Activated CD4-positive, alpha-beta memory T cell treated with anti-CD3 and anti-CD28 coated beads, Interleukin-2, amount 10 ng/mL, durations not matched to agents 7 days and 5 days (primary cell): ENCODE data around the gene AADACL4. TPM values are rescaled to one million over a fixed set of nuclear protein-coding genes. Genes with fewer than 3 reads are reported as not detected.

Experiments used
- CTCF ChIA-PET: fragments of 350-600 bp; sonication (Branson Sonifier 250); formaldehyde crosslinking; loops from one replicate; lab custom pipeline; 2021; ENCODE audit warnings: antibody characterized with exemption, inconsistent platforms; lab: Charles Lee
- POLR2A ChIA-PET: fragments of 350-600 bp; sonication (Branson Sonifier 250); formaldehyde crosslinking; loops from one replicate; lab custom pipeline; 2021; ENCODE audit warnings: antibody characterized with exemption; lab: Charles Lee
- DNase-seq: peaks from one replicate; pipeline ENCODE4 v3.0.0-alpha.2; 2020
- H3K27ac Mint-ChIP-seq: one replicate; pipeline ENCODE4 v1.8.0; 2021; ENCODE audit warnings: mild to moderate bottlenecking, mixed read lengths
- H3K27me3 Mint-ChIP-seq: one replicate; pipeline ENCODE4 v1.8.0; 2021; ENCODE audit warnings: mixed read lengths
- H3K36me3 Mint-ChIP-seq: one replicate; pipeline ENCODE4 v1.8.0; 2021; ENCODE audit warnings: low read depth, mixed read lengths
- H3K4me1 Mint-ChIP-seq: one replicate; pipeline ENCODE4 v1.8.0; 2021; ENCODE audit warnings: mixed read lengths
- H3K4me3 Mint-ChIP-seq: one replicate; pipeline ENCODE4 v1.8.0; 2021; ENCODE audit warnings: mild to moderate bottlenecking, mixed read lengths
- H3K9me3 Mint-ChIP-seq: one replicate; pipeline ENCODE4 v1.8.0; 2021; ENCODE audit warnings: mixed read lengths
- total RNA-seq, 2 experiments: library from RNA; stranded (reverse); gene quantifications; one replicate each; pipeline ENCODE4 v1.2.3, GENCODE V29; 2021

Gene AADACL4
- not detected for total RNA-seq

- H3K36me3 Mint-ChIP-seq = peaks cover 10% of the 10 kb centered on the region
- H3K27ac Mint-ChIP-seq = no peak within 1 kb of the TSS
- H3K4me3 Mint-ChIP-seq = no peak within 1 kb of the TSS
- no peaks in the 10 kb centered on the region for H3K4me1 Mint-ChIP-seq
- peaks cover 17% of the 10 kb centered on the region for H3K9me3 Mint-ChIP-seq
- ChIA-PET POLR2A (interaction anchor here (1.3 kb wide), 1 partner anchor 11 kb away, joined by 3 read pairs; no protein-coding TSS in a partner anchor), CTCF (interaction anchor here (0.7 to 1.2 kb wide), 3 partner anchors 13 to 21 kb away, joined by 3 read pairs; no protein-coding TSS in a partner anchor)
- no peak for DNase-seq
- peaks cover 9% of the 10 kb centered on the region for H3K27me3 Mint-ChIP-seq
Observed at GRCh38 chr1:12643785-12644184, at the start of gene AADACL4. Gene AADACL4, plus strand, starts transcription at chr1:12644085. Its CDS starts 462 bp downstream, at chr1:12644547.

DNA sequence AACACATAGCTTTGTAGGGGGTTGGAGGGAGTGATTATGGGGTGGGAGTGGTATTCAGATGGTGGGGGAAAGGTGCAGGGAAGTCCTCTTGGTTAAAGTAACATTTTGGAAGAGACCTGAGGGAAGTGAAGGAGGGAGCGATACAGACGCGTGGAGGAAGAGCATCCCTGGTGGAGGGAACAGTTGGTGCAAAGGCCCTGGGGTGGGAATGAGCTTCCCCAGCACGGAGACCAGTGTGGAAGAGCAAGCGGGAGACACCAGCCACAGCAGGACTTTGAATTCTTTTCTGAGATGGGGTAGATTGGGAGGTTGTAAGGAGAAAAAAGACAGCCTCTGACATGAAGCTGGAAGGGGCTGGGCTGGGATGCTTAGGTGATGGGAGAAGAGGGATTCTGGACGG, 49.4 kb upstream of the AADACL4 start:
- Mint-ChIP-seq H3K4me3 (no peak overlapping the region), H3K27ac (no peak overlapping the region), H3K27me3 (peaks cover 16% of the 10 kb centered on the region), H3K36me3 (no peaks in the 10 kb centered on the region), H3K9me3 (no peaks in the 10 kb centered on the region), H3K4me1 (peaks cover 14% of the 10 kb centered on the region)
- CTCF ChIA-PET = no interaction called here
- POLR2A ChIA-PET = interaction anchor here (1.0 to 1.2 kb wide), 2 partner anchors 9 to 25 kb away, joined by 3 to 5 read pairs; no protein-coding TSS in a partner anchor
- DNase-seq = no peak

DNA sequence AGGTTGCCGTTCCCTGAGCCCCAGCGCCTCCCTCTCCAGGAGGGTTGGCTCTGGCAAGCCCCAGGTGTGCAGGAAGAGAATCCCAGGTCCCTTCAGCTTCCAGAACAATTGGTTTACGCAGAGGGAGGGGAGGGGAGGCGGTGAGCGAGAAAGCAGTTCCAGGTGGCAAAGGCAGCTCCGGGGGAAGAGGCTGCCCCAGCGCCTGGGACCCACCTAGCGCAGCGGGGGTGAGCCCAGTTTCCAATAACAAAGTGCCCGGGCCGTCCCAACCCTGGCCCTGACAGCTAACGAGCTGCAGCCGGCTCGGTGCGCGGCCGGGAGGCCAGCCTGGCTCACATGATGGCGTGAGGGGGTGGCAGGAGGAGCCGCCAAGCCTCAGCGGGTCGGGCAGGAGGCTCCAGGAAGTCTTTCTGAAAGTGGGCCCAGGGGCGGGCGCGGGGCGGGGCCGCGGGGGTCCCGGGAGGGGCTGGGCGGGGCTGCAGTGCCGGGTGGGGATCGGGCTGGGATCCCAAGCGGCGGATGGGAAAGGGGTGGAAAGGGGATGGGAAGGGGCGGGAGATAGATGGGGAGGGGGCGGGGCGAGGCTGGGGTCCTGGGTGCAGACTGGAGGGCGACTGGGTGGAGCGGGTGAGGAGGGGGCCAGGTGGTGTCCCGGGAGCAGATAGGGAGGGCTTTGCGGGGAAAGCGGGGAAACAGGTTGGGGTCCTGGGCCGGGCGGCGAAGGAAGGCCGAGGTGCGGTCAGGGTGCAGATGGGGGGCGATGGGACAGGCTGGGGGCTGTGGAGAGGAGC, 48.7 kb upstream of the AADACL4 start:
- no peaks in the 10 kb centered on the region for H3K9me3 Mint-ChIP-seq
- peaks cover 16% of the 10 kb centered on the region for H3K27me3 Mint-ChIP-seq
- DNase-seq = no peak
- H3K4me3 Mint-ChIP-seq = no peak overlapping the region
- no peak overlapping the region for H3K27ac Mint-ChIP-seq
- H3K36me3 Mint-ChIP-seq = no peaks in the 10 kb centered on the region
- ChIA-PET POLR2A (interaction anchor here (1.0 to 1.2 kb wide), 2 partner anchors 9 to 24 kb away, joined by 3 to 5 read pairs; no protein-coding TSS in a partner anchor), CTCF (interaction anchor here (0.5 kb wide), 1 partner anchor 282 kb away, joined by 4 read pairs; no protein-coding TSS in a partner anchor)
- peaks cover 14% of the 10 kb centered on the region for H3K4me1 Mint-ChIP-seq

- POLR2A ChIA-PET = interaction anchor here (0.9 kb wide), 1 partner anchor 58 kb away, joined by 3 read pairs; no protein-coding TSS in a partner anchor
- Mint-ChIP-seq H3K27me3 (peaks cover 16% of the 10 kb centered on the region), H3K9me3 (no peaks in the 10 kb centered on the region), H3K4me3 (no peak overlapping the region), H3K4me1 (peaks cover 14% of the 10 kb centered on the region), H3K27ac (no peak overlapping the region), H3K36me3 (no peaks in the 10 kb centered on the region)
- CTCF ChIA-PET = no interaction called here
- DNase-seq = no peak
Observed at GRCh38 chr1:12595757-12596006, 48.2 kb upstream of the AADACL4 start.

GRCh38 chr1:12596007-12596821, 47.7 kb upstream of the AADACL4 start:
- H3K4me1 Mint-ChIP-seq = peaks cover 14% of the 10 kb centered on the region
- POLR2A ChIA-PET = interaction anchor here (0.9 kb wide), 1 partner anchor 59 kb away, joined by 3 read pairs; no protein-coding TSS in a partner anchor
- H3K4me3 Mint-ChIP-seq = no peak overlapping the region
- no peaks in the 10 kb centered on the region for H3K36me3 Mint-ChIP-seq
- DNase-seq = no peak
- H3K27me3 Mint-ChIP-seq = peaks cover 16% of the 10 kb centered on the region
- H3K9me3 Mint-ChIP-seq = no peaks in the 10 kb centered on the region
- CTCF ChIA-PET = interaction anchor here (0.8 kb wide), 1 partner anchor 22 kb away, joined by 4 read pairs; the partner anchor contains the start of gene DHRS3
- no peak overlapping the region for H3K27ac Mint-ChIP-seq

DNA sequence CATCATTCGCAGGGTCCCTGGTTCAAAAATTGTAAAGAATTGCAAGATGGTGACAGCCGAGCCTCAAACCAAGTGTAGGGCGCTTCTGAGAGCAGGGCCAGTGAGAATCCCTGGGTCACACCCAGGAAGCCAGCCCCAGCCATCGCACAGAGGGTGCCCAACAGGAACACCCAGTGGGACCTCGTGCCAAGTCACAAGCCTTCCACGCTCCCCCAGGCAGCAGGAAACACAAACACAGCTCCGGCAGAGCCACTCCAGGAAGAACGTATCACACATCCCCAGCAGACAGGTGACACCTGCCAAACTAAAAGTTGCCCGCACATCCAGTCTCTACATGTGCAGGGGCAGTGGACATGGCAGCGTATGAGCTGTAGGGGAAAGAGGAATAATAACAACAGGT, 46.1 kb upstream of the AADACL4 start:
- no peaks in the 10 kb centered on the region for H3K9me3 Mint-ChIP-seq
- no peak overlapping the region for H3K4me3 Mint-ChIP-seq
- POLR2A ChIA-PET = interaction anchor here (1.1 kb wide), 1 partner anchor 18 kb away, joined by 3 read pairs; no protein-coding TSS in a partner anchor
- no peak overlapping the region for H3K27ac Mint-ChIP-seq
- peaks cover 16% of the 10 kb centered on the region for H3K27me3 Mint-ChIP-seq
- DNase-seq = no peak
- H3K4me1 Mint-ChIP-seq = peaks cover 18% of the 10 kb centered on the region
- H3K36me3 Mint-ChIP-seq = no peaks in the 10 kb centered on the region
- CTCF ChIA-PET = interaction anchor here (1.0 to 1.6 kb wide), 2 partner anchors 10 to 22 kb away, joined by 4 to 5 read pairs; no protein-coding TSS in a partner anchor

DNA sequence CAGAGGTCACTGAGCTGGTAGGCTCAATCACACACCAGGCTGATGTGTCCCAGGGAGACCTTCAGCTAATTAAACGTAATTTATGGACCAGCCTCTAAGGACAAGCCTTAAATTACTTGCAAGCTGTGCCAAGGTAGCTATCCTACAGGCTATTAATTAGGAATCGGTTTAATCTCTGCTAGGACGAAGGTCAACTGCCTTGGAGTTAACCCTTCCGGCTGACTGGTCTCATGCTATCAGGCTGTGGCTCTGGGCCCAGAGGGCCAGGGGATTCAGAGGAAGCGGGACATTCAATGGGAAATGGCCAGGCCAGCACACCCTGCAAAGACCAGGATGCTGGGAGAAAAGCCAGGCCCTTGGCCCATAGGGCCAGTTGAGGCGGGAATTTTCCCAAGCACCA, 44.9 kb upstream of the AADACL4 start:
- peaks cover 30% of the 10 kb centered on the region for H3K4me1 Mint-ChIP-seq
- H3K27ac Mint-ChIP-seq = no peak overlapping the region
- DNase-seq = no peak
- H3K9me3 Mint-ChIP-seq = no peaks in the 10 kb centered on the region
- ChIA-PET CTCF (interaction anchor here (0.9 to 1.6 kb wide), 2 partner anchors 21 to 60 kb away, joined by 4 read pairs; no protein-coding TSS in a partner anchor), POLR2A (interaction anchor here (1.1 kb wide), 2 partner anchors 10 to 16 kb away, joined by 3 to 4 read pairs; no protein-coding TSS in a partner anchor)
- no peaks in the 10 kb centered on the region for H3K36me3 Mint-ChIP-seq
- no peak overlapping the region for H3K4me3 Mint-ChIP-seq
- H3K27me3 Mint-ChIP-seq = peaks cover 15% of the 10 kb centered on the region

DNA sequence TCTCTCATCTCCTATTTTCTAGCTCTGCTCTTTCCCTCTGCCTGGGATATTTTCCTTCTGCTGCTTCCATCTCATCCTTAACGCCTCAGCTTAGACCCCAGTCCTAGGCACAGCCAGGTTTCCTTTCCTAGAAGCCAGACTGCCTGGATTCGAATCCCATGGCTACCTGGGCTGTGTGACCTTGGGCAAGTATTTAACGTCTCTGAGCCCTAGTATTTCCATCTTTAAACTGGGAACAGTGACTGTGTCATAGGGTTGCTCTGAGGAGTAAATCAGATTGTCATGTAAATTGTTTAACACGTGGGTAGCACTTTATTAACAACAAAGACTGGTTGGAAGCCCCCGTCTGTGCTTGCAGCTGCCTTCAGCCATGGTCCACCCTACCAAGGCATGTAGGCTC, 44.2 kb upstream of the AADACL4 start:
- ChIA-PET CTCF (no interaction called here), POLR2A (no interaction called here)
- Mint-ChIP-seq H3K27ac (no peak overlapping the region), H3K9me3 (no peaks in the 10 kb centered on the region), H3K4me1 (peaks cover 33% of the 10 kb centered on the region), H3K4me3 (no peak overlapping the region), H3K27me3 (peaks cover 9% of the 10 kb centered on the region), H3K36me3 (no peaks in the 10 kb centered on the region)
- no peak for DNase-seq

DNA sequence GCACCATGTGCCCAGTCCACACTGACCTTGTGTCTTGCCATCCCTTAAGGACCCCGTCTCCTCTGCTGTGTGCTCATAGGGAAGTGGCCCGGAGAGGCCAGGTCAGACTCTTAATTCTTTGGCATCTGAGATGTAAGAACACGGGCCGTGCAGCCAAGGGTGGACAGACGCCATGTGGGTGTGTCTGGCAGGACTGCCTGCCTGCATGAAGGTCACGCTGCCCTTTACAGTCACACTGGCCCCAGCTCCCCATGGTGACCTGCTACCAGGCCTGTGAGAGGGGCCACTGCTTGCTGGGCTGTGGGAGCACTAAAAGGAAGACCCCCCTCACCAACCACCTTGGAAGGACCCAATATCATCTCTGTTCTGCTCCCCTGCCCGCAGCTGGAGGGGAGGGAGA, 43.5 kb upstream of the AADACL4 start:
- ChIA-PET POLR2A (interaction anchor here (1.4 to 1.7 kb wide), 2 partner anchors 16 to 18 kb away, joined by 6 to 9 read pairs; partner anchors contain the start of gene DHRS3), CTCF (interaction anchor here (0.9 to 2.7 kb wide), 5 partner anchors 16 to 307 kb away, joined by 3 to 17 read pairs (median 9); partner anchors contain the start of gene DHRS3)
- Mint-ChIP-seq H3K4me1 (peaks cover 34% of the 10 kb centered on the region), H3K27ac (no peak overlapping the region), H3K36me3 (no peaks in the 10 kb centered on the region), H3K27me3 (peaks cover 6% of the 10 kb centered on the region), H3K9me3 (no peaks in the 10 kb centered on the region), H3K4me3 (no peak overlapping the region)
- no peak for DNase-seq

- H3K4me1 Mint-ChIP-seq = peaks cover 34% of the 10 kb centered on the region
- POLR2A ChIA-PET = interaction anchor here (0.8 to 1.7 kb wide), 3 partner anchors 15 to 19 kb away, joined by 3 to 9 read pairs (median 6); partner anchors contain the start of gene DHRS3
- no peaks in the 10 kb centered on the region for H3K36me3 Mint-ChIP-seq
- peak; percentile 56 for DNase-seq
- H3K27ac Mint-ChIP-seq = no peak overlapping the region
- CTCF ChIA-PET = interaction anchor here (0.6 to 2.7 kb wide), 7 partner anchors 16 to 308 kb away, joined by 3 to 17 read pairs (median 4); partner anchors contain the start of gene DHRS3
- H3K9me3 Mint-ChIP-seq = no peaks in the 10 kb centered on the region
- H3K27me3 Mint-ChIP-seq = peaks cover 6% of the 10 kb centered on the region
- no peak overlapping the region for H3K4me3 Mint-ChIP-seq
Observed at GRCh38 chr1:12600880-12601633, 42.8 kb upstream of the AADACL4 start.

GRCh38 chr1:12601700-12602658, 41.9 kb upstream of the AADACL4 start:
- Mint-ChIP-seq H3K4me3 (no peak overlapping the region), H3K9me3 (peaks cover 2% of the 10 kb centered on the region), H3K4me1 (peaks cover 32% of the 10 kb centered on the region), H3K27me3 (peaks cover 6% of the 10 kb centered on the region), H3K27ac (no peak overlapping the region), H3K36me3 (no peaks in the 10 kb centered on the region)
- no peak for DNase-seq
- ChIA-PET POLR2A (interaction anchor here (0.8 to 3.2 kb wide), 4 partner anchors 14 to 91 kb away, joined by 3 to 12 read pairs (median 8); partner anchors contain the start of gene DHRS3), CTCF (interaction anchor here (0.6 to 2.7 kb wide), 6 partner anchors 15 to 309 kb away, joined by 3 to 17 read pairs (median 6); partner anchors contain the start of gene DHRS3)
